NCI-H69 (cell line): ENCODE results near the gene TMCC2.
A peak's percentile ranks its signal among the peaks of the same experiment; 100 is the strongest.

ENCODE experiments used
- DNase-seq: peaks from one replicate; lab custom pipeline; 2025; lab: John Stamatoyannopoulos, UW

The TMCC2 gene

DNA sequence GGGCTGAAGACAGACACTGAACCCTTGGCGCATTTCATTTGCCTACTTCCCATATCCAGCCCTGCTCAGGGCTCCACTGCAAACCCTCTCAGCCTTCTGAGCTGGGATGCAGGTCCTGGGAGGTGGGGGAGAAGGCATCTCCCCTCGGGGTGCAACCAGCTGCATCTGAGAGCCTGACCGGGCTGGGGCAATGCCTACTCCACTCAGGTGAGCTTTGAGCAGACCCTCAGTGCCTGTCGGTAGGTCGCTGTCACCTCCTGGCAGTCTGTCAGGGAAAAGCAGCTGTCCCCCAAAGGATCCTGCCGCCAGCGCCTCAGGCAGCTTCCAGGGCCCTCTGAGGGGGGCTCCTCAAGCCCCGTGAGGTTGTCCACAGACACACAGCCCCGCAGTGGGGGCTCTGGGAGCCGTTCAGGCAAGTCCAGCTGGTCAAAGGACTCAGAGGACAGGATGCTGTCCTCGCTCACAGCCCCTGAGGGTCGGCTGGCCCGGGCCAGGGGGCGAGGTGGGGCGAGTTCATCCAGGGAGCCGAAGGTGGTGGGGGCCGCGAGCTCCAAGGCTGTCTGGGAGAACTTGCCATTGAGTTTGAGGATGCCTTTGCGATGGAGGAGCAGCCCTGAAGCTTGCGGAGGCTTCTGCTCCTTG lies 75.6 kb downstream of the TMCC2 start:
- DNase-seq, result no peak

DNA sequence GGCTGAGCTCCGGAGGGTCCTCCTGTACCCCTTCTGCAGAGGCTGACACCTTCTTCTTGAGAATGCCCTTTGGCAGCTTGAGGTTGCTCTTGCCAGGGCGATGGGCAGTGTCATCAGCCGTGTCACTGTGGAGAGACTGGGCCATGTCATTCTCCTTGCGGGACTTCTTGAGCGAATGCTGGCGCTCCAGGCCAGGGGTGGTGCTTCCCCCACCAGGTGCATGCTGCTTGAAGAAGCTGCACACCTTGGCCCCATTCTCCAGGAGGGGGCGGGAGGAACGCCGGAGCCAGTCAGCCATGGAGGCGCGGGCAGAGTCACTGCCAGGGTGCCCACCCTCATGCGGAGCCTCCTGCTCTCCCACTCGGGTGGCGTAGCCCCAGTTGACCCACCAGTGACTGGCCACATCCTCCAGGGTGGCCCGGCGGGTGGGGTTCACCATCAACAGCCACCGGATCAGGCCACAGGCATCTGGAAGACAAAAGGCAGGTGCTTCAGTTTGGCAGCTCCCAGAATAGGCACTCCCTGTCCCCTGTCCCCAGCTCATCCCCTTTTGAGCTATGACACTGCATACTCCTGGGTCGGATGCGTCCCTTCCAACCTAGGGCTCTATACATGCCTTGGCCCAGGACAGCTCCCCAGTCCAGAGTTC lies 76.4 kb downstream of the TMCC2 start:
- no peak for DNase-seq

DNA sequence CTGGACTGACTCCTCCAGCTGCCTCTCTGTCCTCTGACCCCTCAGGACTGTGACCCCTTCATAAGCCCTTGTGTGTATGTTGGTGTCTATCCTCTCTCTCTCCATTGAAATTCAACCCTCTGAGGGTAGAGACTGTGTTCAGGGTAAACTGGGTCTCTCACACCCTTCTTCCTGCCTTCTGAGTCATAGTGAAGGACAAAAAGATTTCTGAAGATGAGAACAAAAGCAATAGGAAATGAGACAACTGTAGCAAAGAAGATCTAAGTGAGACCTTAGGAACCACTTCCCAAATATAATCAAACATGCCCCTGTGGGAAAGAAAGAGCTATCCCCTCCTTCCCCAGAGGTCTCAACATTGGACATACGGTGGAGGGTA lies 76.9 kb downstream of the TMCC2 start:
- no peak for DNase-seq

DNA sequence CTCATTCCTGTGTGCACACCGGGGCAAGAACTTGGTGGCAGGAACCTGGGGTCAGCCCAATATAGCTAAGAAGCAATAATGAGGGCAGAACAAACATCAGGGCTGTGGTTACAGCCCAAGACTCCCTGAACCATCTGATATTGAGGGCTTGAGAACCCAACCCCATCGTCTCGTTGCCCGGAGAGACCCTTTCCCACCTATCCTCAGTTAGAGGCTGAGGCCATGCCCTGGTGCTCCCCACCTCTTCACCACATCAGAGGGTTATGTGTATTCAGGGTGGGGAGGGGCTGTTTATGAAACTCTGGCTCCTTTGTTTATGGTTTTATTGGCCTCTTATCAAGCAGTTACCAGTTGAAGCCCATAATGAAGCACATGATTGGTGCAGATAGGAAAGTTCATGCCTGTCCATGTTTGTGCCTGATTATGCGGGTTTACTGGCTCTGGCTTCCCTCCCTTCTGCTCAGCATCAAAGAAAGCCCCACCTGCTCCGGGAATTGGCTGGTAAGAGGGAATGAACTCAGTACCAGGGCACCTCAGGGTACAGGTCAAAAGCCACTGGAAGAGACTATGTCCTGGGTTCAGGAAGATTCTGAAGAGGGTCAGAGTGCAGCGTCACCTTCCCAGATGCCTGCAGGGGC lies 79.3 kb downstream of the TMCC2 start:
- DNase-seq, result no peak

DNA sequence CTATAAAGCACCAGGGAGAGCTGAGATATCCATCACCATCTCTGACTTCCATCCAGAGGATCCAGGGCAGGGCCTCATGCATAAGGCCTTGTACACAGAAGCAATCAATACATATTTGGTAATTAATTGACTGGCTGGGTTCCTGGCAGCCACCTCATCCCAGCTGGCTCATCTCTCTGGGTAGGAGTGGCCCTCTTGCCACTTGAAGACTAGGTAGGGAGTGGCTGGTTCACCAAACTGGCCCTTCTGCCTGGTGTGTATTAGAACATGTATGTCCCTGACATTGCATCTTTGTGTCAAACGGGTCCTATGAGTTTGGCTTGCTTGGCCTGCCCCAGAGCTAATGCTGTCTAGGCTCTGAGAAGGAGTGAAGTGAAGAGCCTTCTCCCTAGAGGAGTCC lies 82.0 kb downstream of the TMCC2 start:
- DNase-seq, result no peak

DNA sequence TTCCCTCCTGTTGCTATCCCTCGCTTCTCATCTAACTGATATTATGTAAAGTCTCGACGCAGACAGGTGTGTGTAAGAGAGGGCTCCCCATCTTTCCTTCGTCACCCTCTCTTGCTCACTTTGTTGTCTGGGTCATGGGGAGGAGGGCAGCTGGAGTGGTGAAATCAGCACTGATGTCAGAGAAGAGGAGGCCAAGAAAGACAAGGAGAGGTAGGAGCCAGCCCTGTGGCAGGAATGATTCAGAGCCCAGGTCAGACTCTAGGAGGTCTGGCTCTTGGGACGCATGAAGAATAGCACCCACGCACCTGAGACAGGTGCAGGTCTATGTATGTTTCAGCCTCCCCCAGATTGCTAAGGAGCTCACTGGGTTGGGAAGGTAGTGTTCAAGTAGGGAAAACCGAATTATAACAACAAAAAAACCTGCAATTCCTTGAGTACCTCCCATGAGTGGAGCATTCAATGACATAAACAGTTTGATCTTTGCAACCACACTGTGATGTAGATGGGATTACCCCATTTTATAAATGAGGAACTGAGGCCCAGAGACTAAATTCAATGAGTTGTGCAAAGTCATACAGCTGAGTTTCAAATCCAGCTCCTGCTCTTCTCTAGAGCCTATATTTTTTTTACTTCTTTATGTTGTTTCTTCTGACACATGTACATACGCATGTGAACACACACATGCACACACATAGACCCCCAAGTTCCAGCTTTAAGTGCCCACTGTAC lies 83.4 kb downstream of the TMCC2 start:
- DNase-seq, result no peak

DNA sequence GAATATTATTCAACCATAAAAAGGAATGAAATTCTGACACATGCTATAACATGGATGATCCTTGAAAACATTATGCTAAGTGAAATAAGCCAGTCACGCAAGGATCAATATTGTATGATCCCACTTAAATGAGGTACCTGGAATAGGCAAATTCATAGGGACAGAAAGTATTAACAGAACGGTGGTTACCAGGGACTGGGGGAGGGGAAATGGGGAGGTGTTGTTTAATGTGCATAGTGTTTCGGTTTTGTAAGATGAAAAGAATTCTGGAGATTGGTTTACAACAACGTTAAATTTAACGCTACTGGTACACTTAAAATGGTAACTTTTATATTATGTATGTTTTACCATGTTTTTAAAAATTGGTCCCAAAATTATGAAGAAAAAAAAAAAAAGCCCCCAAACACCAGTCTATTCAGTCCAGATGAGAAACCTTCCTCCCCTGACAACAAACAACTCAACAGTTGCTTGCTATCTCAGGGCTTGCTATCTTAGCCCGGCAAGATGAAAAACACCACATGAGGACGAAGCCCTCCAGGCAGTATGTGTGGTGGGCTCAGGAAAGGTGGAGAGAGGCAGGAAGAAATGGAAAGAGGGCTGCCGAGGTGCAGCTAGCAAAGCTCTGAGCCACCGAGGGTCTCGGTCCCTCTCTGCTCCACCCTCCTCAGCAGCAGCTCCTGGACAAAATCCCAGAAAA lies 85.3 kb downstream of the TMCC2 start:
- DNase-seq, result no peak

DNA sequence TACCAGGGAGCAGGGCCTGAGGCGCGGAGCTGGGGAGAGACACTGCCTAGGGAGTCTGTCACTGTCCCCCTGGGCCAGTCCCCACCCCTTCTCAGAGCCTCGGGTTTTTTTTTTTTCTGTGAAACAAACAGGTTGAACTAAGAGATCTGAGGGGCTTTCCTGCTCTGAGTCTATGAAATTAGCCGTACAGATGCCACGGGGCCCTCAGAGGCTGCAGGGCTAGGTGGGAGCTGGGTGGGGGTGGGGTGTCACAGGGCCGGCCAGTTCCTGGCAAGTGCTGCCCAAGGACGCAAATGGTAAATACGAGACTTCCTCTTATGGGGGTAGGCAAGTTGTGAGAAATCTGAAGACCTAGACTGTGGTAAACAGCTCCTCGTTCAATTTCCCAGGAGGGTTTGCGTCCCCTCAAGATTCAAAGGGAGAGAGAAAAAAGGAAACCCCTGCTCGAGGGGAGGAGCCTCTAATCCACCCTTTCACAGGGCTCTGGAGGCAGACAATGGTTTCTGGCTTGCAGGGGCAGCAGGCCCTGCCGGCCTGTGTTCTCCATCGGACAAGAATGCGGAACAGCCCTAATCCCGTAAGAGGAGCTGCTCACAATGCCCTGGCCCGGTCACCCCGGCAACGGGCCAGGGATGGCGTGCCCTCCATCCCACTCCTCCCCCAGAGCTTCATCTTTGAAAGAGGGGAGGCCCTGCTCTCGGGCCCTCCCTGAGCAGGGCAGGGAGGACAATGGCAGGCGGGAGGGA lies 86.0 kb downstream of the TMCC2 start:
- no peak for DNase-seq

DNA sequence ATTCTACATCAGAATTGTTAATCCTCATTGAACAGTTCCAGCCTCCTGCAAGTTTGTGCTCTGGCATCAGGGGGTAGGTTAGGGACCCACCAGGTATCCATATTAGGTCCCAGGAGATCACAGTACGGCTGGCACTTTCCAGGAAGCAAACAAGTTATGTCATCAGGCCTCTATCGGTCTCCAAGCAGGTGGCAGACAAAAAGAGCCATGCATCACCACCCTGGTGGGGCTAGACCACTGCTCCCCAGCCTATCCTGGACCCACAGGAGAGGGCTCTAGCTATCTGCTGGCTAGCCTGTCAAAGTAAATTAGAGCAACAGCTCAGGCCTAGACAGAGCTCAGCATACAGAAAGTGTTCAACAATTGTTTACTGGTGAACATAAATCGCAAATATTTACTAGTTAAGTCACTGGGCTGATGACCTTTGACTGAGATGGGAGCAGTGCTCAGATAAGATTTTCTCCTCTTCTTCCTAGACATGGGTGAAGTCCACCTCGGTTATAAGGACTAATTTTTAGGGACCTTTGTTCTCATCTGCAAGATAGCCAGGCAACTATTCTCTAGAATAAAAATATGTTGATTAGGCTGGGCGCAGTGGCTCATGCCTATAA lies 87.4 kb downstream of the TMCC2 start:
- peak; percentile 54 for DNase-seq

DNA sequence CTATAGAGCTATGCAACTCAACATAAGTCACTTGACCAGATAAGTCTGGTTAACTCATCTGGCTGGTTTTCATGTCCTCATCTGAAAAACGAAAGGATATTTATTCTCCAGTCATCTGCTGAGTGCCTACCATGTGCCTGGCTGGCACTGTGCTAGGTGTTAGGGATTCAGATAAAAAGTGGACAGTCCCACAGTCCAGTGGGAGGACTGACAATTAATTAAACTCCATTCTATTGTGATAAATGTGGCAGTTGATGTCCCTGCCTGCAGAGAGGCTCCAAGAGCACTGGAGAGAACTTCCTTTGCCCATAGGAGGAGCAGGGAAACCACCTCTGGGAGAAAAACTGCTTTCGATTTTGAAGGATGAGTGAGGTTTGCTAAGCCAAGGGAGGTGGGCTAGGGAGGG lies 88.4 kb downstream of the TMCC2 start:
- no peak for DNase-seq

DNA sequence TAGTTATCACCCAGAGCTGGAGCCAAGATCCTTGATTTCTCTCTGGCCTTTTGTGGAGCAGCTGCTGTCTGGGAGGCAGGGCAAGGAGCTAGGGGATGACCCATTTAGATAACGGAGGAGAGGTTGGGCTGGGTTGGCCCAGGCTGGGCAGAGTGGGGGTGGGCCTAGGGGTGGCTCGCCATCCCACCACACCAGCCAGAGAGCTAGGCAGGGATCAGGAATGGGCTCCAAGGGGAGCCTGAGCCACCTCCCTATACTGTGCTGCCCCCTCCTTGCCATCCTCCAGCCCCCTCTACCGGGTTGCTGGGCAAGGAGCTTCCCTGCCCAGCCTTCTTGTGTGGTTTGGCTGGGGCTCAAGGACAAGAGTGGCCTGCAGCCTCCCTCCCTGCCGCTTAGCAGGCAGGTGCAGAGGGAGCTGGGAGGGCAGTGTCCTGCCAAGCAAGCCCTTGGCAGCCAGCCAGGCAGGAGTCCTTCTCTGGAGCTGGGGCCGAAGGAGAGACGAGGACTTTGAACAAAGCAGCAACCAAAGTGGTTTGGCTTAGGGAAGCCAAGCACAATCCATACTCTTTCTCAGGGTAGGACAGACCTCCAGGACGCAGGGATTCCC lies 89.7 kb downstream of the TMCC2 start:
- peak; percentile 98 for DNase-seq

DNA sequence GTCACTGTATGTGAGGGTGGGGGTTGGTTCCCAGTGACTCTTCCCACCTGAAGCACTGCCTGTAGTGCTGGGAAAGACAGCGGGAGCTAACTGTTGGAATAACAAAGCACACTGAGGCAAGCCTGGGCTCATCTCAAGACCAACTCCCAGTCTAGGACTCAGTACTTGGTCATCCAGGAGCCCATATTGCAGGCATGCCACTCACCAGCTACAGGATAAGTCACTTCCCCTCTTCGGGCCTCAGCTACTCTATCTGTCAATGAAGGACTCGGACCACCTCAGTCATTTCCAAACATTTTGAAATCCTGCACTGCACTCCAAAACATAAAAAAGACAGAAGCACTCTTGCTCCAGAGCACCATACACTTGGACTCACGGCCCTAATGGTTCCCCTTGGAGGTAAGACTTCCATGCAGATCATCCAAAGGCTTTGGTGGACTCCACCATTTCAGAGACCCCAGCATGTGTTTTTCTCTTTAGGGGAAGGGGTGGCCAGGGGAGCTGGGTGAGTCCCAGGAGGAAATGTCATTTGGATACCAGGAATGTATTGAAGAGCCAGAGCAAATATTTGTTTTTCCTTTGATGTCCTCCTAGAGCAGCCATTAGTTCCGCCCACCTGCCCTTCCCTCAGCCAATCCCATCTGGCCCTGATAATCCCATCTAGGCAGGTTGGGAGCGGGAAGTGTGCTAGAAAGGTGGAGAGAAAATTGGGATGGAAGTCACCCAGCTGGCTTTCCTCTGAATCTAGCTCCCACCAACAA lies 90.7 kb downstream of the TMCC2 start:
- peak; percentile 94 for DNase-seq

DNA sequence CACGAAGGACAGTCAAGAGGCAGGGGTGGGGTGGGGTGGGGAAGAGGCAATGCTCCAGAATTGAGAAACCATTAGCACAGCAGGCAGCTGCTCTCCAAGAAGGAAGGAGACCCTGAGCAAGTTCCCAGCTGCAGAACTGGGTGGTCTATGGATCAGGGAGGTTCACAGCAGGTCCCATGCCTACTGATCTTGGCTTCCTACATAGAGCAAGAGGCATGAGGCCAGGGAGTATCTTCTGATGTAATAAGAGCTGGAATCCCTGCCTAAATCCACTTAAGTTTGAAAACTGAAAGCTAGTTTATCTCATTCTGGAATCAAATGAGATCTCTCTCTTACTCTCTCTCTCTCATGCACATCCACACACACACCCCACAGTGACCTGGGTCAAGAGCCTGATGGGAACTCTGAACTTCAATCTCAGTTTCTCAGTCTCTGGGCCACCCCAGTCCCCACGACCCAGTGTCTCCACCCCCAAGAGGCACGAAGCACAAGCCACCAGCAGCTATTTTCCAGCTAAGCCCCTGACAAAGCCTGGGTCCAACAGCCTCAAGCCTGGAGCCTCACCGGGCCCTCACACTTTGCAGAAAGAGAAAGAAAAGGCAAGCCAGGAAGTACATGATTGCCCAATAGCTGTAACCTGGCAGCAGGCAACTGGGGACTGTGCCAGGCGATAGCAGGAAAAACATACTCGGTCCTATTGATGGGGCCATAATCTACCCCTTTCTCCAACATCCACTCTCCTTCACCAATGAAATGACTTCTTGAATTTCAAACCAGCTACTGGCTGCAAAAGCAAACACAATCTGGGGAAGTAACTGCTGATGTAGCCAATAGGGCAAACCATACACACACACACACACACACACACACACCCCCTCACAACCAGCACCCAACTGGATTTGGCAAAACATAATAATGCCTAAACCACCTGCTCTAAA lies 91.6 kb downstream of the TMCC2 start:
- DNase-seq, result peak; percentile 95

DNA sequence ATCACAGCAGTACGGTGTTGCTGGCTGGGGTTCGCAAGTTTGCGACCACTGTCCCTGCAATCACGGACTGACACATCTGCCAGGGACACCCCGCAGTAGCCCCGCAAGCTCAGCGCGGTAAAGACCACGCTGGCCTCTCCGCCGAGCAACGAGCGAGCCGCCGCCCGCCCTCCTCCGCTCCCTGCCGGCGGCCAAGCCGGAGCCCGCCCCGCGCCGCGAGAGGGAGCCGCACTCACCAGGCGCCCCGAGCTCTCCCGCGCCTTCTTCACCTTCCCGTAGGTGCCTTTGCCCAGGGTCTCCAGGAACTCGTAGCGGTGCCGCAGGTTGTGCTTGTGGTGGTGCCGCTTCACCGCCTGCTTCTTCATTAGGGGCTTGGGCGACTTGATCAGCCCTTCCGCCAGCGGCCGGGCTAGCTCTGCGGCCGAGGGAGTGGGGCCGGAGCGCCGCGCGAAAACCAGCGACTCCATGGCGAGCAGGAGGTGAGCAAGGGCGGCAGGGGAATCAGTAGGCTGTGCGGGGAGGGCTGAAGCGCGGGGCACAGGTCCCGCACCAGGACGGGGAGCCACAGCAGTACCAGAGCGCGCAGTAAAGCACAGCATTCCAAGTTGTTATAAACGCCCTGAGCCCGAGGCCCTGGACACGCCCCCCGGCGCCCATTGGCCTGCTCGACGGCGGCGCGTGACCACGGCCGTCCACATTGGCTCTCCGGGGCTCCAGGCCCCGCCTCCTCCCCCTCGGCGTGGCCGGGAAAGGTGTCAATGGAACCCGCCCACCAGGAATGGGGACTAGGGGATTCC lies 93.6 kb downstream of the TMCC2 start, which contains the start of gene NUAK2:
Gene NUAK2, minus strand, starts transcription at position 584 of the 797 bp plus-strand sequence. Its CDS starts 117 bp downstream, at position 467.
- peak; percentile 97 for DNase-seq

DNA sequence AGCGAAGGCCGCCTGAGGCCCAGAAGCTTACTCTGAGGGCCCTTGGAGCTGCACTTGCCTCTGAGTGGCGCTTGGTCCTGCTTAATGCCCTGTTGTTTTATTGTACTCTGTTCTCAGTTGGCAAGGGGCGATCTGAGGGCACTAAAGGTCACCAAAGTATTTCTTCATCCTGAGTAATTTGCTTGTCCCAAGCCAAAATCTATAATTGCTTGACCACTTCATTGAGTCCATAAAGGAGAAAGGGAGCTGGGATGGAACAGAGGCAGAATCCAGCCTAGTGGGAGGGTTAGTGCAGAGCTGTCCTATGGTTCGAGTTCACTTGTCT lies 94.2 kb downstream of the TMCC2 start:
- no peak for DNase-seq
